SK-N-SH treated with all-trans-retinoic acid at 6 μM for 48 hours (cell line): ENCODE data around the gene SGCA.

ENCODE experiments used
- ATAC-seq: fragments of 200-7000 bp; cut with Tn5 transposase; 3 replicates; pipeline ENCODE4 v1.9.1; 2020; ENCODE audit warnings: mild to moderate bottlenecking, moderate library complexity
- BACH2 ChIP-seq: fragments of 250-450 bp; sonication (Bioruptor Pico); IDR thresholded peaks from 2 replicates; pipeline ENCODE4 v1.9.0; 2021; ENCODE audit warnings: mild to moderate bottlenecking, borderline replicate concordance
- CSDC2 ChIP-seq: fragments of 250-450 bp; sonication (Bioruptor Pico); IDR thresholded peaks from 2 replicates; pipeline ENCODE4 v1.5.0; 2020; ENCODE audit warnings: mild to moderate bottlenecking, moderate library complexity
- GLIS3 ChIP-seq: fragments of 250-450 bp; sonication (Bioruptor Pico); IDR thresholded peaks from 2 replicates; pipeline ENCODE4 v1.5.0; 2020; ENCODE audit warnings: mild to moderate bottlenecking, moderate library complexity
- ISL1 ChIP-seq: fragments of 250-450 bp; sonication (Bioruptor Pico); IDR thresholded peaks from 2 replicates; pipeline ENCODE4 v2.1.2; 2022; ENCODE audit warnings: mild to moderate bottlenecking, moderate library complexity
- OSR1 ChIP-seq: fragments of 250-450 bp; sonication (Bioruptor Pico); IDR thresholded peaks from 2 replicates; pipeline ENCODE4 v1.8.0; 2022; ENCODE audit warnings: moderate library complexity, mild to moderate bottlenecking, inconsistent platforms
- PPARA ChIP-seq: fragments of 250-450 bp; sonication (Bioruptor Pico); IDR thresholded peaks from 2 replicates; pipeline ENCODE4 v1.5.0; 2020; ENCODE audit warnings: mild to moderate bottlenecking, borderline replicate concordance
- RARB ChIP-seq: fragments of 250-450 bp; sonication (Bioruptor Pico); IDR thresholded peaks from 2 replicates; pipeline ENCODE4 v1.8.0; 2021; ENCODE audit warnings: mild to moderate bottlenecking, moderate library complexity
- SNAI2 ChIP-seq: fragments of 250-450 bp; sonication (Bioruptor Pico); IDR thresholded peaks from 2 replicates; pipeline ENCODE4 v1.5.0; 2020; ENCODE audit warnings: mild to moderate bottlenecking, moderate library complexity
- TCF4 ChIP-seq: fragments of 250-450 bp; sonication (Bioruptor Pico); IDR thresholded peaks from 2 replicates; pipeline ENCODE4 v1.8.0; 2021; ENCODE audit warnings: mild to moderate bottlenecking, moderate library complexity, borderline replicate concordance
- TOX ChIP-seq: fragments of 250-450 bp; sonication (Bioruptor Pico); IDR thresholded peaks from 2 replicates; pipeline ENCODE4 v1.8.0; 2021; ENCODE audit warnings: mild to moderate bottlenecking, moderate library complexity, borderline replicate concordance
- ZFP3 ChIP-seq: fragments of 250-450 bp; sonication (Bioruptor Pico); IDR thresholded peaks from 2 replicates; pipeline ENCODE4 v1.5.0; 2020; ENCODE audit warnings: mild to moderate bottlenecking, moderate library complexity
- ZFP30 ChIP-seq: fragments of 450-650 bp; formaldehyde crosslinking; IDR thresholded peaks from 2 replicates; pipeline ENCODE4 v1.5.0; 2022; ENCODE audit warnings: mild to moderate bottlenecking, moderate library complexity
- ZNF565 ChIP-seq: fragments of 450-650 bp; formaldehyde crosslinking; conservative IDR thresholded peaks from 2 replicates; pipeline ENCODE4 v1.5.0; 2020; ENCODE audit warnings: low read depth, mild to moderate bottlenecking, moderate library complexity
- ZNF70 ChIP-seq: fragments of 450-650 bp; formaldehyde crosslinking; IDR thresholded peaks from 2 replicates; pipeline ENCODE4 v1.5.0; 2020; ENCODE audit warnings: mild to moderate bottlenecking, moderate library complexity
- ZNF8 ChIP-seq: fragments of 450-650 bp; formaldehyde crosslinking; IDR thresholded peaks from 2 replicates; pipeline ENCODE4 v1.5.0; 2020; ENCODE audit warnings: mild to moderate bottlenecking, moderate library complexity
- TF ChIP-seq, protein P1 (sequence below): fragments of 250-450 bp; sonication (Bioruptor Pico); IDR thresholded peaks from 2 replicates; pipeline ENCODE4 v1.5.1; 2021; ENCODE audit warnings: mild to moderate bottlenecking, moderate library complexity
- TF ChIP-seq, protein P2 (sequence below): fragments of 250-450 bp; sonication (Bioruptor Pico); IDR thresholded peaks from 2 replicates; pipeline ENCODE4 v1.5.0; 2020; ENCODE audit warnings: mild to moderate bottlenecking, moderate library complexity
- TF ChIP-seq, protein P3 (sequence below): fragments of 250-450 bp; sonication (Bioruptor Pico); IDR thresholded peaks from 2 replicates; pipeline ENCODE4 v1.5.1; 2020; ENCODE audit warnings: low read depth, mild to moderate bottlenecking, moderate library complexity
- TF ChIP-seq, protein P4 (sequence below): fragments of 250-450 bp; sonication (Bioruptor Pico); IDR thresholded peaks from 2 replicates; pipeline ENCODE4 v1.8.0; 2020; ENCODE audit warnings: mild to moderate bottlenecking, moderate library complexity, borderline replicate concordance

SGCA gene

DNA sequence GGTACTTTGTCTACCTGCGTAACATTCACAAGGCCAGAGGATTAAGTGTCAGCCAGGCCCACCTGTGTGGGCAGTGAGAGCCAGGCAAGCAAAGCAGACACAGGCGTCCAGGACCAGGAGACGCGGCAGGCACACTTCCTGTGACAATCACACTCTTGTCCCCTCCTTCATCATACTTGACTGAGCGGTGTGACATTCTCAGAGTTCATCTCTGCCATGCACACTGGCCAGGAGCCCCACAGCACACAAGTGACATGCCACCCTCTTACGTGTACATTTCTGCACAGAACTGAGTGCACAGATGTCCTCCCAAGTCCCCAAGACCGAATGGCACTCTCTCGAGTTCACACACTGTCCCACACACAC lies 24.1 kb upstream of the SGCA start:
- TF ChIP-seq TCF4 (CRISPR knock-in tag), result no peak
- TF ChIP-seq ZFP3 (CRISPR knock-in tag), result no peak
- TF ChIP-seq, protein P1, sequence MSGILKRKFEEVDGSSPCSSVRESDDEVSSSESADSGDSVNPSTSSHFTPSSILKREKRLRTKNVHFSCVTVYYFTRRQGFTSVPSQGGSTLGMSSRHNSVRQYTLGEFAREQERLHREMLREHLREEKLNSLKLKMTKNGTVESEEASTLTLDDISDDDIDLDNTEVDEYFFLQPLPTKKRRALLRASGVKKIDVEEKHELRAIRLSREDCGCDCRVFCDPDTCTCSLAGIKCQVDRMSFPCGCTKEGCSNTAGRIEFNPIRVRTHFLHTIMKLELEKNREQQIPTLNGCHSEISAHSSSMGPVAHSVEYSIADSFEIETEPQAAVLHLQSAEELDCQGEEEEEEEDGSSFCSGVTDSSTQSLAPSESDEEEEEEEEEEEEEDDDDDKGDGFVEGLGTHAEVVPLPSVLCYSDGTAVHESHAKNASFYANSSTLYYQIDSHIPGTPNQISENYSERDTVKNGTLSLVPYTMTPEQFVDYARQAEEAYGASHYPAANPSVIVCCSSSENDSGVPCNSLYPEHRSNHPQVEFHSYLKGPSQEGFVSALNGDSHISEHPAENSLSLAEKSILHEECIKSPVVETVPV (CRISPR knock-in tag), result no peak
- no peak for TF ChIP-seq OSR1 (CRISPR knock-in tag)
- TF ChIP-seq, protein P2, sequence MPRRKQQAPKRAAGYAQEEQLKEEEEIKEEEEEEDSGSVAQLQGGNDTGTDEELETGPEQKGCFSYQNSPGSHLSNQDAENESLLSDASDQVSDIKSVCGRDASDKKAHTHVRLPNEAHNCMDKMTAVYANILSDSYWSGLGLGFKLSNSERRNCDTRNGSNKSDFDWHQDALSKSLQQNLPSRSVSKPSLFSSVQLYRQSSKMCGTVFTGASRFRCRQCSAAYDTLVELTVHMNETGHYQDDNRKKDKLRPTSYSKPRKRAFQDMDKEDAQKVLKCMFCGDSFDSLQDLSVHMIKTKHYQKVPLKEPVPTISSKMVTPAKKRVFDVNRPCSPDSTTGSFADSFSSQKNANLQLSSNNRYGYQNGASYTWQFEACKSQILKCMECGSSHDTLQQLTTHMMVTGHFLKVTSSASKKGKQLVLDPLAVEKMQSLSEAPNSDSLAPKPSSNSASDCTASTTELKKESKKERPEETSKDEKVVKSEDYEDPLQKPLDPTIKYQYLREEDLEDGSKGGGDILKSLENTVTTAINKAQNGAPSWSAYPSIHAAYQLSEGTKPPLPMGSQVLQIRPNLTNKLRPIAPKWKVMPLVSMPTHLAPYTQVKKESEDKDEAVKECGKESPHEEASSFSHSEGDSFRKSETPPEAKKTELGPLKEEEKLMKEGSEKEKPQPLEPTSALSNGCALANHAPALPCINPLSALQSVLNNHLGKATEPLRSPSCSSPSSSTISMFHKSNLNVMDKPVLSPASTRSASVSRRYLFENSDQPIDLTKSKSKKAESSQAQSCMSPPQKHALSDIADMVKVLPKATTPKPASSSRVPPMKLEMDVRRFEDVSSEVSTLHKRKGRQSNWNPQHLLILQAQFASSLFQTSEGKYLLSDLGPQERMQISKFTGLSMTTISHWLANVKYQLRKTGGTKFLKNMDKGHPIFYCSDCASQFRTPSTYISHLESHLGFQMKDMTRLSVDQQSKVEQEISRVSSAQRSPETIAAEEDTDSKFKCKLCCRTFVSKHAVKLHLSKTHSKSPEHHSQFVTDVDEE (CRISPR knock-in tag), result no peak
- TF ChIP-seq, protein P3, sequence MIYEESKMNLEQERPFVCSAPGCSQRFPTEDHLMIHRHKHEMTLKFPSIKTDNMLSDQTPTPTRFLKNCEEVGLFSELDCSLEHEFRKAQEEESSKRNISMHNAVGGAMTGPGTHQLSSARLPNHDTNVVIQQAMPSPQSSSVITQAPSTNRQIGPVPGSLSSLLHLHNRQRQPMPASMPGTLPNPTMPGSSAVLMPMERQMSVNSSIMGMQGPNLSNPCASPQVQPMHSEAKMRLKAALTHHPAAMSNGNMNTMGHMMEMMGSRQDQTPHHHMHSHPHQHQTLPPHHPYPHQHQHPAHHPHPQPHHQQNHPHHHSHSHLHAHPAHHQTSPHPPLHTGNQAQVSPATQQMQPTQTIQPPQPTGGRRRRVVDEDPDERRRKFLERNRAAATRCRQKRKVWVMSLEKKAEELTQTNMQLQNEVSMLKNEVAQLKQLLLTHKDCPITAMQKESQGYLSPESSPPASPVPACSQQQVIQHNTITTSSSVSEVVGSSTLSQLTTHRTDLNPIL (CRISPR knock-in tag), result no peak
- no peak for ATAC-seq

DNA sequence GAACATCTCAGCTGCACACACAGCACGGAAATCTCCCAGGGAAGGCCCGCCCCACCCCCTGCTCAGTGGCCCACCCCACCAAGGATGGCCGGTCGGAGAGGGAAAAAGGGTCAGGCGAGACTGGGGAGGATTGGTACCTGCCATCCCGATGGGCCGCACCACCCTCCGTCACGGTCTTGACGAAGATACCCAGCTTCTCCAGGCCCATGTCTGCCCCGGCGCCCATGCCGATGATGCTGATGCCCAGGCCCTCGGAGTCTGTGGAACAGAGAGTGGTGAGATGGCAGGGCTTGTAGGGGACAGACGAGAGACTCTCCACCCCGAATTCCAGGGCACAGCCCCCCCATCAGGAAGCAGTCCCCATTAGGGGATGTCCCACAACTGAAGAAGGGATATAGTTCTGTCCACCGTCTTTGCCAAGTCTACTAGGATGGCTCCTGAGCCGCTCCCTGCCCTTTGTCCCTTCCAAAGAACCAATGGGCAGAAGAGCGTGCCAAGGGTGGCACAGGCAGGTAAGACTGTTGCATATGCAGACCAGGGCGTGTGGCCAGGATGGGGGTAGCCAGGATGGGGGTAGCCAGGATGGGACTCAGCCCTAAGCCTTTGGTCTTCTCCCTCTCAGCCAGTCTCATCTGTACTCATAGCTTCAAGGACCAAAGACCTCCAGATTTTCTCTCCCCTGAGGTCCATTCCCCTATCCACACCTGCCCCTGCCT lies 22.2 kb upstream of the SGCA start:
- no peak for ATAC-seq
- TF ChIP-seq, protein P4, sequence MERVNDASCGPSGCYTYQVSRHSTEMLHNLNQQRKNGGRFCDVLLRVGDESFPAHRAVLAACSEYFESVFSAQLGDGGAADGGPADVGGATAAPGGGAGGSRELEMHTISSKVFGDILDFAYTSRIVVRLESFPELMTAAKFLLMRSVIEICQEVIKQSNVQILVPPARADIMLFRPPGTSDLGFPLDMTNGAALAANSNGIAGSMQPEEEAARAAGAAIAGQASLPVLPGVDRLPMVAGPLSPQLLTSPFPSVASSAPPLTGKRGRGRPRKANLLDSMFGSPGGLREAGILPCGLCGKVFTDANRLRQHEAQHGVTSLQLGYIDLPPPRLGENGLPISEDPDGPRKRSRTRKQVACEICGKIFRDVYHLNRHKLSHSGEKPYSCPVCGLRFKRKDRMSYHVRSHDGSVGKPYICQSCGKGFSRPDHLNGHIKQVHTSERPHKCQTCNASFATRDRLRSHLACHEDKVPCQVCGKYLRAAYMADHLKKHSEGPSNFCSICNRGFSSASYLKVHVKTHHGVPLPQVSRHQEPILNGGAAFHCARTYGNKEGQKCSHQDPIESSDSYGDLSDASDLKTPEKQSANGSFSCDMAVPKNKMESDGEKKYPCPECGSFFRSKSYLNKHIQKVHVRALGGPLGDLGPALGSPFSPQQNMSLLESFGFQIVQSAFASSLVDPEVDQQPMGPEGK, result no peak
- no peak for TF ChIP-seq PPARA (CRISPR knock-in tag)
- TF ChIP-seq ZNF70, result no peak

DNA sequence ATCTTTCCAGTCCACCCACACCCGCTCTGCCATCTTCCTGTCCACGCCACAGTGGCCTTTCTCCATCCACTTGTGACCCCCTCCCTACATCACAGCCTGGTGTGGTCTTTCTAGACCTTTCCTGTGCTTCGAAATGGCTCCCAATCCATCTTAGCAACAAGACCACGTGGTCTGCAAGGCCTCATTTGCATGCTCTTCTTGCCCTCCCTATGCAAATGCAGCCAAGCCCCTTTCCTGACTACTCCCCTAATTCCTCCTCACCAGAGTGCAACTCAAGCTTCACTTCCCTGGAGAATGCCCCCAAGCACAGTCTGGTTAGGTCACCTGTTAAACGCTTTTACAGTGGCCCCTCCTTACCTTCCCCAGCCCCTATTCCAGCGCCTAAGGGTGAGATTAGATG lies 21.4 kb upstream of the SGCA start:
- no peak for ATAC-seq
- TF ChIP-seq ISL1 (CRISPR knock-in tag) (no peak), BACH2 (CRISPR knock-in tag) (no peak), ZNF8 (CRISPR knock-in tag) (no peak), ZFP3 (CRISPR knock-in tag) (no peak), ZNF565 (CRISPR knock-in tag) (no peak), ZFP30 (CRISPR knock-in tag) (no peak), CSDC2 (CRISPR knock-in tag) (no peak), TOX (CRISPR knock-in tag) (no peak), PPARA (CRISPR knock-in tag) (no peak), ZNF70 (no peak), SNAI2 (CRISPR knock-in tag) (no peak), TCF4 (CRISPR knock-in tag) (no peak), GLIS3 (CRISPR knock-in tag) (no peak), RARB (CRISPR knock-in tag) (no peak)
- TF ChIP-seq, protein P1 (CRISPR knock-in tag), result no peak
